ENCODE data around the gene BANK1. TPM values are rescaled to one million over a fixed set of nuclear protein-coding genes. Genes with fewer than 3 reads are reported as not detected.

BANK1 gene
- polyA plus RNA-seq, 1 of the 3 experiments (the other 2 are of a cell fraction): not detected

DNA sequence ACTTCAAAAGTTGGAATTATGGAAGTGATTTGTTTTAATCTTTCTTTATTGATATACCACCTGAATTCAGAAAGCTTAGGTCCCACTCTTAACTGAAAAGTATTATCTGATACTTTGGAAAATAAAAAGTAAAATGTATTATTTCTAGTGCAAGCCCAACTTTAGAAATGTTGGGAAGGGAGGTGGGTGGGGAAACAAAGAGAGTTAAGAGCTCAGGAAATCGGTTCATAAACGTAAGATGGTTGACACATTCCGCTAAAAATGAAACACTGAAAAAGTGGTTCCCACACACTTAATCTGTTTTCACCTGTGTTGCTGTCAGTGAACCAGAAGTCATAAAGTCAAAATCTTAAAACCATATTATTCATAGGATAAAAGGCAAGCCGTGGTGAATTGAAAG is 237.4 kb downstream of the BANK1 start:
- Histone ChIP-seq H3K79me2 (ENCODE audit: insufficient read depth) (no peaks in the 10 kb centered on the region), H4K20me1 (ENCODE audit: insufficient read depth) (no peaks in the 10 kb centered on the region), H3K36me3 (replicated peaks in 1 of 2; ENCODE audit: control insufficient read depth in 1 of 2, insufficient read depth in 2 of 2, low read length in 1 of 2) (no peaks in the 10 kb centered on the region), H2AFZ (ENCODE audit: low read depth) (no peak overlapping the region), H3K9me3 (no peaks in the 10 kb centered on the region), H3K9ac (no peak overlapping the region), H3K27ac (ENCODE audit: low read depth in 2 of 2, low read length in 1 of 2) (no peak overlapping the region), H3F3A (replicated peaks; ENCODE audit: insufficient read depth) (no peaks in the 10 kb centered on the region), H3K4me1 (ENCODE audit: control insufficient read depth in 1 of 2, insufficient read depth in 2 of 2, low read depth in 1 of 2, low read length in 1 of 2) (no peaks in the 10 kb centered on the region), H3K27me3 (ENCODE audit: insufficient read depth) (no peaks in the 10 kb centered on the region), H3K4me3 (ENCODE audit: low read depth in 2 of 2, low read length in 1 of 2) (no peak overlapping the region), H3K9me2 (no peaks in the 10 kb centered on the region), H3K4me2 (no peak overlapping the region)
- TF ChIP-seq FOXM1 (IDR thresholded peaks at IDR 0.05; ENCODE audit: low read depth) (no peak), TAF1 (IDR thresholded peaks at IDR 0.05; ENCODE audit: borderline replicate concordance, low read depth, low read length) (no peak), GABPA (IDR thresholded peaks at IDR 0.05; ENCODE audit: low read depth) (no peak), RAD21 (IDR thresholded peaks at IDR 0.05; ENCODE audit: low read length) (no peak), NRF1 (IDR thresholded peaks at IDR 0.05; ENCODE audit: low read depth, low read length) (no peak), GATA2 (CRISPR knock-in tag; IDR thresholded peaks at IDR 0.05) (no peak)
- TF ChIP-seq, protein P1, sequence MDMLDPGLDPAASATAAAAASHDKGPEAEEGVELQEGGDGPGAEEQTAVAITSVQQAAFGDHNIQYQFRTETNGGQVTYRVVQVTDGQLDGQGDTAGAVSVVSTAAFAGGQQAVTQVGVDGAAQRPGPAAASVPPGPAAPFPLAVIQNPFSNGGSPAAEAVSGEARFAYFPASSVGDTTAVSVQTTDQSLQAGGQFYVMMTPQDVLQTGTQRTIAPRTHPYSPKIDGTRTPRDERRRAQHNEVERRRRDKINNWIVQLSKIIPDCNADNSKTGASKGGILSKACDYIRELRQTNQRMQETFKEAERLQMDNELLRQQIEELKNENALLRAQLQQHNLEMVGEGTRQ (IDR thresholded peaks at IDR 0.05; ENCODE audit: borderline replicate concordance, low read depth, low read length): no peak
- TF ChIP-seq, protein P2, sequence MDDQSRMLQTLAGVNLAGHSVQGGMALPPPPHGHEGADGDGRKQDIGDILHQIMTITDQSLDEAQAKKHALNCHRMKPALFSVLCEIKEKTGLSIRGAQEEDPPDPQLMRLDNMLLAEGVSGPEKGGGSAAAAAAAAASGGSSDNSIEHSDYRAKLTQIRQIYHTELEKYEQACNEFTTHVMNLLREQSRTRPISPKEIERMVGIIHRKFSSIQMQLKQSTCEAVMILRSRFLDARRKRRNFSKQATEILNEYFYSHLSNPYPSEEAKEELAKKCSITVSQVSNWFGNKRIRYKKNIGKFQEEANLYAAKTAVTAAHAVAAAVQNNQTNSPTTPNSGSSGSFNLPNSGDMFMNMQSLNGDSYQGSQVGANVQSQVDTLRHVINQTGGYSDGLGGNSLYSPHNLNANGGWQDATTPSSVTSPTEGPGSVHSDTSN (IDR thresholded peaks at IDR 0.05): no peak
- TF ChIP-seq, protein P3, sequence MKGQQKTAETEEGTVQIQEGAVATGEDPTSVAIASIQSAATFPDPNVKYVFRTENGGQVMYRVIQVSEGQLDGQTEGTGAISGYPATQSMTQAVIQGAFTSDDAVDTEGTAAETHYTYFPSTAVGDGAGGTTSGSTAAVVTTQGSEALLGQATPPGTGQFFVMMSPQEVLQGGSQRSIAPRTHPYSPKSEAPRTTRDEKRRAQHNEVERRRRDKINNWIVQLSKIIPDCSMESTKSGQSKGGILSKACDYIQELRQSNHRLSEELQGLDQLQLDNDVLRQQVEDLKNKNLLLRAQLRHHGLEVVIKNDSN (IDR thresholded peaks at IDR 0.05; ENCODE audit: borderline replicate concordance, low read depth): no peak
- ChIA-PET POLR2A (no interaction called here), CTCF (interaction anchor here (1.1 kb wide), 1 partner anchor 9 kb away, joined by 3 read pairs; no protein-coding TSS in a partner anchor)
- DNase-seq: no peak
- 95% methylated on average over 4 of the region's 4 CpGs for WGBS (ENCODE audit: low lambda C conversion rate)

DNA sequence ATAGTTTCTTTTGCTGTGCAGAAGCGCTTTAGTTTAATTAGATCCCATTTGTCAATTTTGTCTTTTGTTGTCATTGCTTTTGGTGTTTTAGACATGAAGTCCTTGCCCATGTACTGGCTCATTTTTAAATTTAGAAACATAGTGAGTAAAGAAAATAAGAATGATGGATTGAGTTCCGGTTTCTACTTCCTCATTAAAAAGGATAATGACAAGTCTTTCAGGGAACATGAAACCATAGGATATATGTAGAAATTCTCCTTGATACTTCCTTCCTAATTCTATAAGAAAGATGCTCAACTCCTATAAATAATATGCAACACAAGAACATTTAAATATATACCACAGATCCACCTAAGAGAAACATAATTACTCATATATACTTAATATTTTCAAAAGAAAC is 240.9 kb downstream of the BANK1 start:
- Histone ChIP-seq H3K27me3 (ENCODE audit: insufficient read depth) (no peaks in the 10 kb centered on the region), H3K4me1 (ENCODE audit: control insufficient read depth in 1 of 2, insufficient read depth in 2 of 2, low read depth in 1 of 2, low read length in 1 of 2) (no peaks in the 10 kb centered on the region), H3K4me2 (no peak overlapping the region), H3K9me2 (no peaks in the 10 kb centered on the region), H4K20me1 (ENCODE audit: insufficient read depth) (no peaks in the 10 kb centered on the region), H3K79me2 (ENCODE audit: insufficient read depth) (no peaks in the 10 kb centered on the region), H3K9me3 (no peaks in the 10 kb centered on the region), H3K27ac (ENCODE audit: low read depth in 2 of 2, low read length in 1 of 2) (no peak overlapping the region), H3F3A (replicated peaks; ENCODE audit: insufficient read depth) (no peaks in the 10 kb centered on the region), H3K36me3 (replicated peaks in 1 of 2; ENCODE audit: control insufficient read depth in 1 of 2, insufficient read depth in 2 of 2, low read length in 1 of 2) (no peaks in the 10 kb centered on the region), H3K9ac (no peak overlapping the region), H3K4me3 (ENCODE audit: low read depth in 2 of 2, low read length in 1 of 2) (no peak overlapping the region), H2AFZ (ENCODE audit: low read depth) (no peak overlapping the region)
- ChIA-PET POLR2A (no interaction called here), CTCF (no interaction called here)
- TF ChIP-seq FOXM1 (IDR thresholded peaks at IDR 0.05; ENCODE audit: low read depth): no peak
- TF ChIP-seq, protein P4, sequence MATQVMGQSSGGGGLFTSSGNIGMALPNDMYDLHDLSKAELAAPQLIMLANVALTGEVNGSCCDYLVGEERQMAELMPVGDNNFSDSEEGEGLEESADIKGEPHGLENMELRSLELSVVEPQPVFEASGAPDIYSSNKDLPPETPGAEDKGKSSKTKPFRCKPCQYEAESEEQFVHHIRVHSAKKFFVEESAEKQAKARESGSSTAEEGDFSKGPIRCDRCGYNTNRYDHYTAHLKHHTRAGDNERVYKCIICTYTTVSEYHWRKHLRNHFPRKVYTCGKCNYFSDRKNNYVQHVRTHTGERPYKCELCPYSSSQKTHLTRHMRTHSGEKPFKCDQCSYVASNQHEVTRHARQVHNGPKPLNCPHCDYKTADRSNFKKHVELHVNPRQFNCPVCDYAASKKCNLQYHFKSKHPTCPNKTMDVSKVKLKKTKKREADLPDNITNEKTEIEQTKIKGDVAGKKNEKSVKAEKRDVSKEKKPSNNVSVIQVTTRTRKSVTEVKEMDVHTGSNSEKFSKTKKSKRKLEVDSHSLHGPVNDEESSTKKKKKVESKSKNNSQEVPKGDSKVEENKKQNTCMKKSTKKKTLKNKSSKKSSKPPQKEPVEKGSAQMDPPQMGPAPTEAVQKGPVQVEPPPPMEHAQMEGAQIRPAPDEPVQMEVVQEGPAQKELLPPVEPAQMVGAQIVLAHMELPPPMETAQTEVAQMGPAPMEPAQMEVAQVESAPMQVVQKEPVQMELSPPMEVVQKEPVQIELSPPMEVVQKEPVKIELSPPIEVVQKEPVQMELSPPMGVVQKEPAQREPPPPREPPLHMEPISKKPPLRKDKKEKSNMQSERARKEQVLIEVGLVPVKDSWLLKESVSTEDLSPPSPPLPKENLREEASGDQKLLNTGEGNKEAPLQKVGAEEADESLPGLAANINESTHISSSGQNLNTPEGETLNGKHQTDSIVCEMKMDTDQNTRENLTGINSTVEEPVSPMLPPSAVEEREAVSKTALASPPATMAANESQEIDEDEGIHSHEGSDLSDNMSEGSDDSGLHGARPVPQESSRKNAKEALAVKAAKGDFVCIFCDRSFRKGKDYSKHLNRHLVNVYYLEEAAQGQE (IDR thresholded peaks at IDR 0.05; ENCODE audit: low read depth, low read length): no peak
- TF ChIP-seq FOXJ3 (CRISPR knock-in tag; IDR thresholded peaks at IDR 0.05): no peak
- no peak for TF ChIP-seq EP300 (IDR thresholded peaks at IDR 0.05; ENCODE audit: borderline replicate concordance in 1 of 2, low read depth in 1 of 2, low read length in 1 of 2)
- no peak for TF ChIP-seq EZH2phosphoT487 (IDR thresholded peaks at IDR 0.05; ENCODE audit: borderline replicate concordance, low read depth)
- no peak for TF ChIP-seq YY1 (IDR thresholded peaks at IDR 0.05; ENCODE audit: low read depth)
- TF ChIP-seq NRF1 (IDR thresholded peaks at IDR 0.05; ENCODE audit: low read depth, low read length): no peak
- WGBS (ENCODE audit: low lambda C conversion rate): 88% methylated on average over 2 of the region's 2 CpGs
- no peak for DNase-seq
